ENCODE results near the gene THSD7A. TPM values are rescaled to one million over a fixed set of nuclear protein-coding genes. Genes with fewer than 3 reads are reported as not detected.

The THSD7A gene
- total and polyA plus RNA-seq, 2 experiments from 2014 or later: 4.0 to 8.3 TPM

DNA sequence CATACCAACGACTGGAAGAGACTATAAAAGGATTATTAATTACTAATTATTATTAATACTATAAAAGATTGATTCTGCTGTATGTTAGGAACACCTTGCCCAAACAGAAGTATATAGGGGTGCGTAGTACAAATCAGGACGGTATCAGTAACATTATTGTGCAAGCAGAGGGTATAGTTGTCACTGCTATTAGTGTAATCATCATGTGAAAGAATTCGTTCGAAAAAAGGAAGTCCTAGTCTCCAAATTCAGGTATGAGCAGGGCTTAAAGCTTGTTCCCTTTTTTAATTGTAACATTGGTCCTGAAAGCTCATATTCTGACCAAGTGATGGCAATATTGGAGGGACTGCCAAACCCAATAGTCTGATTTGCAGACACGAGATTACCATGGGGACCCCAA lies 81.8 kb downstream of the THSD7A start:
- 87% methylated on average over 6 of the region's 6 CpGs for WGBS (ENCODE audit: low lambda C conversion rate, missing lambda C conversion rate)
- no peak overlapping the region for H3K4me2 ChIP-seq
- H3K4me3 ChIP-seq: no peak overlapping the region
- DNase-seq (ENCODE audit: low spot score): no peak
- TF ChIP-seq, protein P1, sequence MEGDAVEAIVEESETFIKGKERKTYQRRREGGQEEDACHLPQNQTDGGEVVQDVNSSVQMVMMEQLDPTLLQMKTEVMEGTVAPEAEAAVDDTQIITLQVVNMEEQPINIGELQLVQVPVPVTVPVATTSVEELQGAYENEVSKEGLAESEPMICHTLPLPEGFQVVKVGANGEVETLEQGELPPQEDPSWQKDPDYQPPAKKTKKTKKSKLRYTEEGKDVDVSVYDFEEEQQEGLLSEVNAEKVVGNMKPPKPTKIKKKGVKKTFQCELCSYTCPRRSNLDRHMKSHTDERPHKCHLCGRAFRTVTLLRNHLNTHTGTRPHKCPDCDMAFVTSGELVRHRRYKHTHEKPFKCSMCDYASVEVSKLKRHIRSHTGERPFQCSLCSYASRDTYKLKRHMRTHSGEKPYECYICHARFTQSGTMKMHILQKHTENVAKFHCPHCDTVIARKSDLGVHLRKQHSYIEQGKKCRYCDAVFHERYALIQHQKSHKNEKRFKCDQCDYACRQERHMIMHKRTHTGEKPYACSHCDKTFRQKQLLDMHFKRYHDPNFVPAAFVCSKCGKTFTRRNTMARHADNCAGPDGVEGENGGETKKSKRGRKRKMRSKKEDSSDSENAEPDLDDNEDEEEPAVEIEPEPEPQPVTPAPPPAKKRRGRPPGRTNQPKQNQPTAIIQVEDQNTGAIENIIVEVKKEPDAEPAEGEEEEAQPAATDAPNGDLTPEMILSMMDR (IDR thresholded peaks at IDR 0.05; ENCODE audit: poor library complexity): no peak
- TF ChIP-seq EZH2phosphoT487 (IDR thresholded peaks at IDR 0.05; ENCODE audit: low read depth, severe bottlenecking, unreplicated experiment) (no peak), EZH2 (IDR thresholded peaks at IDR 0.05; ENCODE audit: borderline replicate concordance) (no peak)
- H3K36me3 ChIP-seq (replicated peaks; ENCODE audit: insufficient read depth, low read depth): no peaks in the 10 kb centered on the region
- H3K27me3 ChIP-seq: no peaks in the 10 kb centered on the region
- no peak overlapping the region for H3K27ac ChIP-seq
- no peak overlapping the region for H2AFZ ChIP-seq
- no peaks in the 10 kb centered on the region for H3K79me2 ChIP-seq
- H3K9me3 ChIP-seq (ENCODE audit: low read depth): no peaks in the 10 kb centered on the region
- H3K4me1 ChIP-seq (ENCODE audit: insufficient read depth): no peaks in the 10 kb centered on the region
- H3K9me2 ChIP-seq (replicated peaks; ENCODE audit: insufficient read depth): no peaks in the 10 kb centered on the region
- no peaks in the 10 kb centered on the region for H4K20me1 ChIP-seq (ENCODE audit: insufficient read depth, poor library complexity, severe bottlenecking)

DNA sequence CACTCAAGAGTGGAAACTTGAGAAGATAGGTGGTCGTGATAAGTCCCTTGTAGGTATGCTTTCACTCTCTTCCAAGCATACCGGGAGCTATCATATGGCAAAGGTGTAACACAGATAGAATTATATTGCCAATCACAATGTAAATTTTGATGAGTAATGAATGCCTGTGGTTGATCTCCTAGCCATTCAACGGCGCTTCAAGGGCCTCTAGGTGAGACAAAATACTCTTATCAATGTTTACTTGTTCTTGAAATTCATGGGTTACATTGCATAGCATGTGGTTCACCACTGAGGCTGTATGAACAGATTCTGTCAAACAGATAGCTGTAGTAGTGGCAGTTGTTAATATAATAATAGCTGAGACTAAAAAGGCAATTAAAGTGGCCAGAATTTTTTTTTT lies 82.4 kb downstream of the THSD7A start:
- Histone ChIP-seq H2AFZ (no peak overlapping the region), H3K9me3 (ENCODE audit: low read depth) (no peaks in the 10 kb centered on the region), H3K4me2 (no peak overlapping the region), H3K36me3 (replicated peaks; ENCODE audit: insufficient read depth, low read depth) (no peaks in the 10 kb centered on the region), H4K20me1 (ENCODE audit: insufficient read depth, poor library complexity, severe bottlenecking) (no peaks in the 10 kb centered on the region), H3K9me2 (replicated peaks; ENCODE audit: insufficient read depth) (no peaks in the 10 kb centered on the region), H3K79me2 (no peaks in the 10 kb centered on the region), H3K27me3 (no peaks in the 10 kb centered on the region), H3K27ac (no peak overlapping the region), H3K4me3 (no peak overlapping the region), H3K4me1 (ENCODE audit: insufficient read depth) (no peaks in the 10 kb centered on the region)
- WGBS (ENCODE audit: low lambda C conversion rate, missing lambda C conversion rate): 65% methylated on average over 4 of the region's 4 CpGs
- TF ChIP-seq, protein P1 (IDR thresholded peaks at IDR 0.05; ENCODE audit: poor library complexity): no peak
- TF ChIP-seq EZH2phosphoT487 (IDR thresholded peaks at IDR 0.05; ENCODE audit: low read depth, severe bottlenecking, unreplicated experiment) (no peak), EZH2 (IDR thresholded peaks at IDR 0.05; ENCODE audit: borderline replicate concordance) (no peak)
- DNase-seq (ENCODE audit: low spot score): no peak

DNA sequence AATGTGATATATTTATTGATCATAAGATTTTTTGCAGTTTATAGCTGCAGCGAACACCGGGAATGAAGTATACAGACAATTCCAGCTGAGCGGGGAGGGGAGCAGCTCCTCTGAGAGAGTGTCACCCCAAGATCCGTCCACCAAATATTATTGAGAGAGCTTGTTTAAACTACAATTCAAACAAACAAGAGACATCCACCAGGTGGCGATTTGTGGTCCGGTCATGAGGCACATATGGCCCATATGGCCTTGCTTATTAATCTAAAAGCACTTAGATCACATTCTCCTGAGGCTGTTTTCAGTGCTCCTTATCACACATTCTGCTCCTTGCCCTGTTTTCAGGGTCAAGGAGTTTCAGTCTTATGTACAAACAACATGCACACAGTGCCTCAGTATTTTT lies 83.1 kb downstream of the THSD7A start:
- Histone ChIP-seq H4K20me1 (ENCODE audit: insufficient read depth, poor library complexity, severe bottlenecking) (no peaks in the 10 kb centered on the region), H3K79me2 (no peaks in the 10 kb centered on the region)

More for the DNA sequence above, 83.1 kb downstream of the THSD7A start:
- no peak overlapping the region for H3K4me2 ChIP-seq
- H3K27ac ChIP-seq: no peak overlapping the region
- no peak overlapping the region for H3K4me3 ChIP-seq
- H3K36me3 ChIP-seq (replicated peaks; ENCODE audit: insufficient read depth, low read depth): no peaks in the 10 kb centered on the region
- WGBS (ENCODE audit: low lambda C conversion rate, missing lambda C conversion rate): 85% methylated on average over 6 of the region's 6 CpGs
- H3K27me3 ChIP-seq: no peaks in the 10 kb centered on the region
- H2AFZ ChIP-seq: no peak overlapping the region
- no peaks in the 10 kb centered on the region for H3K9me3 ChIP-seq (ENCODE audit: low read depth)
- no peaks in the 10 kb centered on the region for H3K9me2 ChIP-seq (replicated peaks; ENCODE audit: insufficient read depth)
- no peak for TF ChIP-seq EZH2phosphoT487 (IDR thresholded peaks at IDR 0.05; ENCODE audit: low read depth, severe bottlenecking, unreplicated experiment)
- no peak for TF ChIP-seq EZH2 (IDR thresholded peaks at IDR 0.05; ENCODE audit: borderline replicate concordance)
- TF ChIP-seq, protein P1 (IDR thresholded peaks at IDR 0.05; ENCODE audit: poor library complexity): no peak
- DNase-seq (ENCODE audit: low spot score): peak; percentile 18
- H3K4me1 ChIP-seq (ENCODE audit: insufficient read depth): no peaks in the 10 kb centered on the region

All from hepatocyte (in vitro differentiated cells).